Measurements from ENCODE around the gene CRTAC1.
A peak's percentile ranks its signal among the peaks of the same experiment; 100 is the strongest.

CRTAC1 gene, protein sequence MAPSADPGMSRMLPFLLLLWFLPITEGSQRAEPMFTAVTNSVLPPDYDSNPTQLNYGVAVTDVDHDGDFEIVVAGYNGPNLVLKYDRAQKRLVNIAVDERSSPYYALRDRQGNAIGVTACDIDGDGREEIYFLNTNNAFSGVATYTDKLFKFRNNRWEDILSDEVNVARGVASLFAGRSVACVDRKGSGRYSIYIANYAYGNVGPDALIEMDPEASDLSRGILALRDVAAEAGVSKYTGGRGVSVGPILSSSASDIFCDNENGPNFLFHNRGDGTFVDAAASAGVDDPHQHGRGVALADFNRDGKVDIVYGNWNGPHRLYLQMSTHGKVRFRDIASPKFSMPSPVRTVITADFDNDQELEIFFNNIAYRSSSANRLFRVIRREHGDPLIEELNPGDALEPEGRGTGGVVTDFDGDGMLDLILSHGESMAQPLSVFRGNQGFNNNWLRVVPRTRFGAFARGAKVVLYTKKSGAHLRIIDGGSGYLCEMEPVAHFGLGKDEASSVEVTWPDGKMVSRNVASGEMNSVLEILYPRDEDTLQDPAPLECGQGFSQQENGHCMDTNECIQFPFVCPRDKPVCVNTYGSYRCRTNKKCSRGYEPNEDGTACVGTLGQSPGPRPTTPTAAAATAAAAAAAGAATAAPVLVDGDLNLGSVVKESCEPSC

DNA sequence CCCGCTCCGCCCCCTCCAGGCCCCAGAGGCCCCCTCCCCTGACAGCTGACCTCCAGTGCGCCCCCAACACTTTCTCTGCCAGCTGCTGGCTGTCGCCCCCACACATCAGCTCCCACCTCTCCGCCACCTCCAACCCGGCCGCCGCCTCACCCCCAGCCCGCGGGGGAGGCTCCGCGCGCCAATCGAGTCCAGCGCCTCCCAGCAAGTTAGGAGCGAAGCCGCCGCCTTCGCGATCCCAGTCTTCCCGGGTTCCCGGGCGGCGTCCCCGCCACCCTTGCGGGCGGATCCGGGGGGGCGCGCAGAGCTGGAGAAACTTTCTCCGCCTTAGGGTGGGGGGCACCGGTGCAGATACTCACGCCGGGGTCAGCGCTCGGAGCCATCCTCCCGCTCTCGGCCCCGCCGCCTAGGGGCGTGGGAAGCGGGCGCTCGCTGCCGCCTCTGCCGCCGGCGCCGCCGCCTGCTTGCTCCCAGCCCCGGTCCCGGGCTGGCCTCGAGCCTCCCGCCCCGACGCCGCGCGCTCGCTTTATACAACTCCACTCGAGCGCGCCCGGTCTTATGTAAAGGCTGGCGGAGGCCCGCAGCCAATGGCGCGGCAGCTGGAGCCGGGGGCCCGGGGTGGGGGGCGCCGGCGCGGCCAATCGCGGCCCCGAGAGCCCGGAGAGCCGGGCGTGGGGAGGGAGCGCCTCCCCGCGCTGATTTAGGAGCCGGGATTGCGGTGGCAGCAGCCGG, at the start of gene CRTAC1:
Gene CRTAC1, minus strand, starts transcription at position 529 of the 729 bp plus-strand sequence. Its CDS starts 149 bp downstream, at position 380.
- no peak for DNase-seq (ENCODE audit: extremely low spot score, insufficient read length, low read depth)
- FAIRE-seq = no peak

DNA sequence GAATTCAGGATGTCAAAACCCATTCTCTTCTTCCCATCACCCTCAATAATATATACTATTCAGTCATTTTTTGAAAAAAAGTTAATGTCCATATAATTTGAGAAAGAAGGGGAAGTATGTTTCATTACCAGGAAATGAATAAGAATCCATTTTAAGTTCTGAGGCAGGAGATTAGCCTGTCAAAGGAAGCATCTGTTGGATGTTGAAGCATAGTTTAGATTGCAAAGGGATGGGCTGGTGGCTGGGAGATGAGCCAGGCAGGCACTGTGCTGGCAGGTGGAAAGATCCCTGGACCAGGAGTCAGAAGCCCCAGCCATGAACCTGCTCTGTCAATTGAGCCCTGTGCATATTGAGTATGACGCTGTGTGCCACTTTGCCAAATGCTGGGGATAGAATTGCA, 48.4 kb upstream of the CRTAC1 start:
- DNase-seq (ENCODE audit: extremely low spot score, insufficient read length, low read depth) (no peak), FAIRE-seq (no peak)

DNA sequence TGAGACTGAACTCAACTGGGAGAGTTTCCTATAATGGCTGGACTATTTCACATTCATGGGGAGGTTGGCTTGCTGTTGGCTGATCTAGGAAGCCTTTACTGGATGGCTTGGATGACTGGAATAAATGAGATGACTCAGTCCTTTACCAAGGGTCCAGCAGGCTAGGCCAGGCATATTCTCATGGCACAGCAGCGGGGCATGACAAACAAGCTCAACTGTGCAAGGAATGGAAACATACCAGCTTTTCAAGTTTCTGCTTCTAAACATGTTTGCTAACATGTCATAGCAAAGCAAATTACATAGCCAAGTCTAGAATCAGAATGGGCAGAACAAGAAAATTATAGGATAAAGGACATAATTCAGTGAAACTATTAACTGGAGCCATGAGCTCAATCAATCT, 46.8 kb upstream of the CRTAC1 start:
- FAIRE-seq = no peak
- DNase-seq (ENCODE audit: extremely low spot score, insufficient read length, low read depth) = no peak

DNA sequence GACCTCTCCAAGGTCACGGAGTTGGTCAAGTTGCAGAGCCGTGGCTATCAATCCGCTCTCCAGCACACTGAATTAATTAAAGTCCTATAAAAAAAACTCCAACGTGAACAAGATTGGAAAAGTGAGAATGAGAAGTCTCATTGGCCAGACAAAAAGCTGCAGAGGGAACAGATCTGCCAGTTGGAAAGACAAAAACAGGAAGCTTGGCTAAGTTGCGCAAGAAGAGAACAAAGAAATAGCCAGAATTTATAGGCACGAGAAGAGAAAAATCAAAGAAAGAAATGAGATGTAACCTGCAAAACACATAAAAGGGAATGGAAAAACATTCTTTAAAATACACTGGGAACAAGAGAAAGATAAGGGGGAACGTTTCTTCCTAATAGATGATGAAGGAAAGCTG, 45.7 kb upstream of the CRTAC1 start:
- FAIRE-seq = no peak
- no peak for DNase-seq (ENCODE audit: extremely low spot score, insufficient read length, low read depth)

DNA sequence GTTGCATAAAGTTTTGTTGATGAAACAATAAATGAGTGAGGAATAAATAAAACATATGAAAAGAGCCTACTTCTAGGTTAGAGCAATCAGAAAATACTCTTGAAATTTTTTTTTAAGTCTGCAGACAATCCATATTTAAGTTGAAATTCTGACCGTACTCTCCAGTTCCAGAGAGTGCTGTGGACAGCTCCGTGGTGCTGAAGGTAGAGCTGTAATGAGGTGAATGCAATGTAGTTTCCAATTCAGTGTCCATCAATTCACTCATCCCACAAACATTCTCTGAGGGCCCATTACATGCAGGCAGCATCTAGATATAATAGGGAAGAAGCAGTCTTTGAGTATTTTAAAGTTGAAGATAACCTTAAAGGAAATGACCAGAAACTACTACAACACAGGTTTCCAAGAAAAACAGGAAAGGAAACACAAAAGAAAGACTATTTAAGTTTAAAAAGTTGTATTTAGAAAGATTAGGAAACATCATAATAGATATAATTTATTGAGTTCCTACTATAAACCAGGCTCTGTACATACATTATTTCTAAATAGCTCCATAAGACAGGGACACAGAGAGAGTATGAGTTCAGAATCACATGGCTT, 44.0 kb upstream of the CRTAC1 start:
- DNase-seq (ENCODE audit: extremely low spot score, insufficient read length, low read depth) (no peak), FAIRE-seq (no peak)

DNA sequence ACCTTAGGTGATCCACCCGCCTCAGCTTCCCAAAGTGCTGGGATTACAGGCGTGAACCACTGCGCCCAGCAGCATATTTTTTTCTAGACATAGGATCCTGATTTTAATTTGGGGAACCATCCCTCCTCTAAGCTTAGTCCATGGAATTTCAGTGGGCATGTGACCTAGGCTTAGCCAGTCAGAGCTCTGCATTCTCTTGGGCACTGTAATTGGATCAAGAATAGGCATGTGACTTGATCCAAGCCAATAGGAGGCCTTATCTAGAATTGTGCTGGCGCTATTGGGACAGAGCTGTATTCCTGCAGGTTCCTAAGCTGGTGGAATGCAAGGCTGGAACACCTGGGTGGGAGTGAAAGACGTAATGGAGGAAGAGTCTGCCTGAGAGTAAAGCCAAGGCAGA, 36.7 kb upstream of the CRTAC1 start:
- no peak for DNase-seq (ENCODE audit: extremely low spot score, insufficient read length, low read depth)
- no peak for FAIRE-seq

DNA sequence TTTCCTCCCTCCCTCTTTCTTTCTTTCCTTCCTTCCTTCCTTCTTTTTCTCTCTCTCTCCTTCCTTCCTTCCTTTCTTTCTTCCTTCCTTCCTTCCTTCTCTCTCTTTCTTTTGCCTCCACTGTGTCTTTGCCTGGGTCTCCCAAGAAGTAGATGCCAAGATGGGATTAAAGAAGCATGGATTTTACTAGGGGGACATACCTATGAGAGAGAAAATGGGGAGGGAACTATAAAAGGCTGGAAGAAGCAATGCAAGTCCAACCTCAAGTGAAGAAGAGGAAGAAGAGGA, 33.3 kb upstream of the CRTAC1 start:
- FAIRE-seq = no peak
- DNase-seq (ENCODE audit: extremely low spot score, insufficient read length, low read depth) = no peak

DNA sequence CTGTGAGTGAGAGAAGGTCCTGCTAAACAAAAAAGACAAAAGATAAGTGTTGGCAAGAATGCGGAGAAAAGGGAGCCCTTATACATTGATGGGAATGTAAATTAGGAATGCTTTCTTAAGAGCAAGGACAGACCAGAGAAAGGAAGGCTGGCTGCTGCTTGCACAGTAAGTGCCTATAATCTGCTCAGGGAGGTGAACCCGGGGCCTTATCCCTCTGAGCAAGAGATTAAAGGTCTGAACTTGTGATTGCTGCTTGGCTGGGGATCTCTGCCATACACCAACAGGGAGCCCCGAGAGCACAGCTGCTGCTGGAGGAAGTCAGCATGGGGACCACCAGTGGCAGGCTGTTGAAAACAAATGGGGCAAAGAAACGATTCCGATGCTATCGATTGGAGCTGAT, 32.0 kb upstream of the CRTAC1 start:
- FAIRE-seq = no peak
- no peak for DNase-seq (ENCODE audit: extremely low spot score, insufficient read length, low read depth)

DNA sequence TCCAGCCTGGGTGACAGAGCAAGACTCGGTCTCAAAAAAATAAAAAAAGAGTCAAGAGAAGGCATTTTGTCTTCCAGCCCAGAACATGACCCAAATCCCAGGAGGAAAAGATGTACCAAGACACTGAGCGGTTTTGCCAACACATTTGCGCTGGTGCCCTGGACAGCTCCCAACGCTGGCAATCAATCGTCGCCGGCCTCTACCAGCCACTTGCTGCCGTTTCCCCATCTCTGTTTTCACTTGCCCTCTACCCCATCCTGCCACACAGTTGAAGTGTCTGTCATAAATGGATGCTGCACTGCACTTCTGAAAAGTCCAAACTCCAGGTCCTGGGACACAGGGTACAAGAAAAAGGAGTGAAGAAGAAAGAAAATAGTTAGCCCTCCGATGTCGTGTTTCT, 29.7 kb upstream of the CRTAC1 start:
- no peak for FAIRE-seq
- no peak for DNase-seq (ENCODE audit: extremely low spot score, insufficient read length, low read depth)

DNA sequence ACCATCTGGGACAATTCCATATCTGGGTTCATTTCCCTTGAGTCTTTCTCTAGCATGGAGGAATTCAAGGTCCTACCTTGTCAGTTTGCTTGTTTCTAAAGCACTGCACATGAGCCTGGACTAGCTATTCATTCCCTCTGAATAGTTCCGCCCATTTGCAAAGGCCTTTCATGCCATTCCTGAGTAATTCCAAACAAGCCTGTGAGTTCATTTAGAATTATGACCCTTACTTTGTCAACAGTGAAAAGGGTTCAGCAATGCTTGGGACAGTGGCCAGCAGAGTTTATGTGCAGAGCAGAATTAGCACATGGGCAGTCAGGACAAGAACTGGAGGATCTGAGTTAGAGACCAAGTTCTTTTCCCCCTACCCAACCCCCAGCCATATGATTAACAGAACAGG, 27.9 kb upstream of the CRTAC1 start:
- FAIRE-seq = no peak

DNA sequence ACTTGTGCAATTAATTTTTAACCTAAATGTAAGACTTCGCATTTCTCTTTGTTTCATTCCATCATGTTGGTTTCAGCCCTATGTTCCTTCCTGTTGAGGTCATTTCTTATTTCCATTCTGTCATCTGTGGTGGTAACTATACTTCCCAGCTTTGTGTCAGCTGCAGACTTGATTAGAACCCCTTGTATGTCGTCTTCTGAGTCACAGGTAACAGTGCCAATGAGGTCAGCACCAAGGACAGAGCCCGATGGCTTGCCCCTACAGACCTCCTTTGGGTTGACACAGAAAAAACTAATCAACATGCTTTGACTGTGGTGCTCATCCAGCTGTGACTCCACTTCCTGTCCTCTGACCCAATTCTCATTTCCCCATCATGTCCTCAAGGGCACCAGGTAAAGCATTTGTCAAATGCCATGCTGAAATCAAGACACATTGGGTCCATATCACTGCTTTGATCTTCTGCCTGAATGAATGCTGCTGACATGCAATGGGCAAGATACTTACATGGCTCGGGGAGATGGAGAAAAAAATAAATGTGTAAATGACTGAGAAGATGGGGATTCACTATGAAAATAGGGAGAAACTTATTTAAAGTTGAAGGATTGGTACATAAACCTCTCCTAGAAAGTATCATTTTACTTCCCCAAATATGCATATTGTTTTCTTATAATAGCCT, 25.6 kb upstream of the CRTAC1 start:
- DNase-seq (ENCODE audit: extremely low spot score, insufficient read length, low read depth) = no peak
- peak; percentile 68 for FAIRE-seq

More for the DNA sequence above, 27.9 kb upstream of the CRTAC1 start:
- no peak for DNase-seq (ENCODE audit: extremely low spot score, insufficient read length, low read depth)

DNA sequence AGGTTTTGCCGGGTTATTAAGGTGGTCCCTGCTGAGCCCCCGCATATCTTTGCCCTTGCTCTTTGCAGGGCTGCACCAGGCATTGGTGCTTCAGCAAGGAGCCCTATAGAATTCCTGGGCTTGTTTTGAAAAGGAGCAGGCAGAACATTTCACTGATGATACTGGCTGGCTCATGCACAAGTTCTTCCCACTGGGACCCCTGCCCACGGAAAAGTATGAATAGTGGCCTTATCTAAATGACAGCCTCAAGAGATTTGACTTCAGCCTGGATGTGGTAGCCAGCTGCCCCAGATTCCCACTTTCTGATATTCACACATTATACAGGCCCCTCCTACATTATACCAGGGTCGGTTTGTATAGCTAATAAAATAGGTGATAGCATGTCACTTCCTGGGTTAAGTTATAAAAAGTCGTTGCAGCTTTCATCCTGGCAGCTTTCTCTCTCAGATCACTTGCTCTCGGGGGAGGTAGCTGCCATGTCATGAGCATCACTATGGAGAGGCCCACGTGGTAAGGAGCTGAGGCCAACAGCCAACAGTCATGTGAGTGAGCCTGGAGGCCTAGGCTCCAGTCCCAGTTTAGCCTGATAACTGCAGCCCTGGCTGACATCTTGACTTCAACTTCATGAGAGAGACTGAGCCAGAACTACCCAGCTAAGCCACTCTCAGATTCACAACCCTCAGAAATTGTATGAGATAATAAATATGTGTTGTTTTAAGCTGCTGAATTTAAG, 16.8 kb upstream of the CRTAC1 start:
- FAIRE-seq = no peak
- no peak for DNase-seq (ENCODE audit: extremely low spot score, insufficient read length, low read depth)

DNA sequence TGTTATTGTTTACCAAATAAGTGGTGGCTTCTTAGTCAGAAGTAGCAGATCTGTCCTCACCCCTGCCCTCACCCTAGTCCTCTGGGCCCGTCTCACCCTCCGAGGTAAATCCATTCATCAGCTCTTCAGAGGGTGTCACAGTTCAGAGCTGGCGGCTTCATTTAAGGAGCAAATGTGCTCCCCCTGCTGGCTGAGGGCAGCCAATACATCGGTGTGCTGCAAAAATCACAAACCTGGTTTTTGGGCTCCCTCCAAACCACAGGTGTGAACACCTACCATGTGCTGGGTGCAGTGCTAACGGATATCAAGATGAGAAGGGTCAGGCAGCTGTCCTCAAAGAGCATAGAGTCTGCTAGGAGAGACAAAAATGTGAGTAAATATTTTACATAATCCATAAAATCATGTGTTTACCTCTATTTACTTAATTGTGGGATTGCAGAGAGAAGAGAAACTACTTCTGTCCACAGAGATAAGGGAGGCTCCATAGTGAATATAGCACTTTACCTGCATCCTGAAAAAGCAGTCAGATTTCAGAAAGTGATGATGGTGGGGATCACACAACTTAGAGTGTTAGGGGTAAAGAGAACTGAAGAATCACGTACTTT, 15.5 kb upstream of the CRTAC1 start:
- DNase-seq (ENCODE audit: extremely low spot score, insufficient read length, low read depth) = peak; percentile 33
- peak; percentile 64 for FAIRE-seq

DNA sequence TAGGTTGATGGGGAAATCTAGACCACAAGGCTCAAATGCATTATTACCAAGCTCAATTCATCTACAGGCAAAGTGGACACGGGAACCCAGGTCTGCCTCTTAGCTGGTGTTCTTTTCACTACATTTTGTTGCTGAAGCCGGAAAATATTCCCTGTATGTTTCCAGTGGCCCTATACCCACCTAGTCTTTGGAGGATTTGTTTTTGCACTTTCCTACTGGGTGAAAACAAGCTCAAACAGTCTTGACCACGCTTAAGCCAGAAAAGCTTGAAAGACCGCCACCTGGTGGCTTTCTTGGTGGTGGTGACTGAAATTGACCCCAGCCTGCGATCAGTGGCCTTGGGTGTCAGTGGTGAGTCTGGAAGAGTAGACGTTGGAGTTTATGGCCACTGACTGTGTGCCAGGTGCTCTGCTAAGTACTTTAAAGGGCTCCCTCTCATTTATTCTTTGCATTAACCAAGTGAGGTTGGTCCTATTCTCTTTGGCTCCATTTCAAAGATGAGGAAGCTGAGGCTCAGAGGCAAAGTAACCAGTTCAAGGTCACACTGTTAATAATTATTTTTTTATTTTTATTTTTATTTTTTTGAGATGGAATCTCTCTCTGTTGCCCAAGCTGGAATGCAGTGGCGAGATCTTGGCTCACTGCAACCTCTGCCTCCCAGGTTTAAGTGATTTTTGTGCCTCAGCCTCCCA, 11.1 kb upstream of the CRTAC1 start:
- DNase-seq (ENCODE audit: extremely low spot score, insufficient read length, low read depth) (no peak), FAIRE-seq (peak; percentile 84)

DNA sequence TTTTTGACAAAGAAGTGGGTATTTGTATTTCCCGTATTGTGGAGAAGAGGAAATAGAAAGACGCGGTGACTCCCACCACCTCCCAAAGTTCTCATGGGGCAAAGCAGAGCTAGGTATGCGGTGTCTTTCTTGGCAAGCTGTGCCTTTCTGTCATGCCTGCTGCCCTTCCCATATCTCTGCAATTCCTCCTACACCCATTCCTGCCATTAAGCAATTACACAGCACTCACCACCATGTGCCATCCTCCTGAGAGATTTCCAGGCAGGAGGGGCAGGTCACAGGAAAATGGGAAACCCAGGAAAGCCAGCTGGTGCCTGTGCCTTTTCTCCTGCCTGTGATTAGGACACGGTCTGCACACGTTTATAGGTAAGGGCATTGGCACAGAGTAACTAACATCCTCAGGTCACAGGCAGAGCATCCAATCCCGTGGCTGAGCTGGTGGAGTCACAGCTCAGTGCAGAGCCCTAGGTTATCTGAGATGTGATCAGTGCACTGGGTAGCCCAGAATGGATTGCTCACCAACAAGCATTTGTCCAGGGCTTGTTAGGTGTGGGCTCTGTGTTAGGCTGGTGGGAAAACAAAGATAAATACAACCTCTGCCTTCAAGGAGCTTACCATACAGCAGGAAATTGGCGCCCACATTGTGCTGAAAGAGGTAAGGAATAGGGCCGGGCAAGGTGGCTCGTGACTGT, 9.4 kb upstream of the CRTAC1 start:
- FAIRE-seq (no peak), DNase-seq (ENCODE audit: extremely low spot score, insufficient read length, low read depth) (no peak)

DNA sequence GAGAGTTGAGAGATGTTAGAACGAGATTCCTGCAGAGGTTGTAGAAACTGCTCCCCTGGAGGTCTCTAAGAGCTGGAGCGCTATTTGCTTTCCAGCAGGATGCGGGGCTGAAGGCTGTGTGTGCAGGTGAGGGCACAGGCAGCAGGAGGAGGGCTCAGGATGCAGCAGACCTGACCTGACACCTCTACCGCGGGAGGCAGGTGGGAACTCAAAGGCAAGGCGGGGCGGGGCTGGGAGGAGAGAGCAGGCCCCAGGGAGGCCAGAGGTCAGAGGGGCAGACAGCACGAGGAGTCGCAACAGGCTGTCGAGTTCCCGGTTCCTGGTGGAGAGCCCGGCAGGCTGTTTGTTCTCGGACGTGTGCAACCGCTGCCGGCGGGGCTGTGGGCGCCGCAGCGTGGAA, 7.9 kb upstream of the CRTAC1 start:
- no peak for DNase-seq (ENCODE audit: extremely low spot score, insufficient read length, low read depth)
- no peak for FAIRE-seq

DNA sequence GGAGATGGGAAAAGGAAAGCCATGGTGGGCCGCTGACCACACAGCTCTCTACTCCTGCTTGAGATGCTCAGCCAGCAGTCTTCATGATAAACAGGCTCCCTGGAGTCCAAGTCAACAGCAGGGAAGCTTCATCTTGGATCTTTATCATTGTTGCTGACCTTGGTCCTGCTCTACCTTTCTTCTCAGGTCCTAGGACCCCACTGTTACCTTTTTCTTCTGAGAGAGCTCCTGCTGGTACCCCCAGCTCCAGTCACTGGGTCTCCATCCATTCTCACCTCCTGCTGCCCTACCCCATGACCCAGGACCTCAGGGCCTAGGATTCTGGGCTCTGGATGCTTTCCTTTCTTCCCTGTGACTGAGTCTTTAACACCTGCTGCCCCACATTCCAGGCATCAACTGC, 5.2 kb upstream of the CRTAC1 start:
- FAIRE-seq = no peak

DNA sequence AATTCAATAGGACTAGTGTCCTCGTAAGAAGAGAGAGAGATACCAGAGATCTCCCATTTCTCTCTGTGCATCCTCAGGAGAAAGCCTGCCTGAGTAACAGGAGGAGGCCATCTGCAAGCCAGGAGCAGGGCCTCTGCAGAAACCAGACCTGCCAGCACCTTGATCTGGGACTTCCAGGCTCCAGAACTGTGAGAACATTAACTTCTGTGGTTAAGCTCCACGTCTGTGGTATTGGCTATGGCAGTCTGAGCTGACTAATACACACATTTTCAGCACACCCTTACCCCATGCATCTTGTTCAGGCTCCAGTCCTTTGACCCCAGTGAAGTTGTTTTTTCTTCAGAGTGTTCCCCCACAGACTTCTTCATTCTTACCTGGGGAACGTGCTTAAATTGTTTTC, 3.1 kb upstream of the CRTAC1 start:
- DNase-seq (ENCODE audit: extremely low spot score, insufficient read length, low read depth) = no peak
- no peak for FAIRE-seq

More for the DNA sequence above, 5.2 kb upstream of the CRTAC1 start:
- DNase-seq (ENCODE audit: extremely low spot score, insufficient read length, low read depth) = no peak

Measured in GM18507 (cell line).